ENCODE results near the gene KCTD10. TPM values are rescaled to one million over a fixed set of nuclear protein-coding genes. Genes with fewer than 3 reads are reported as not detected.

KCTD10 gene
- total and polyA plus RNA-seq, 8 donors: 6.7 to 16.7 (median 10.7) TPM

DNA sequence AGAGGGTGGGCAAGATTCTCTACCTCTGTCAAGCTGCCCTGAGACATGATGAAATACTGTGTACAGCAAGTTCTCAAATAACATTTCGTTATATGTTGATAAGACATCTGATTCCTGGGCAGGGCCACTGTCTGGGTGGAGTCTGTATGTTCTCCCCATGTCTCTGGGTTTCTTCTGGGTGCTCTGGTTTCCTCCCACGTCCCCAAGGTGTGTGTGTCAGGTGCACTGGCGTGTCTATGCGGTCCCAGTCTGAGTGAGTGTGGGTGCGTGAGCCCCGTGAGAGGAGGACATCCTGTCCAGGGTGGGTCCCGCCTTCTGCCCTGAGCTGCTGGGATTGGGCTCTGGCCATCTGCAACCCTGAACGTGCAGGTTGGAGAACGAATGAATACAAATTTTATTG is 29.6 kb downstream of the KCTD10 start:
- intact Hi-C loops (cut with DNase I): no loop called here
- FAIRE-seq: no peak
- peaks cover 0 to 23% (median 0%) of the 10 kb centered on the region in 3 donors for H3K36me3 ChIP-seq
- TF ChIP-seq, protein P1, sequence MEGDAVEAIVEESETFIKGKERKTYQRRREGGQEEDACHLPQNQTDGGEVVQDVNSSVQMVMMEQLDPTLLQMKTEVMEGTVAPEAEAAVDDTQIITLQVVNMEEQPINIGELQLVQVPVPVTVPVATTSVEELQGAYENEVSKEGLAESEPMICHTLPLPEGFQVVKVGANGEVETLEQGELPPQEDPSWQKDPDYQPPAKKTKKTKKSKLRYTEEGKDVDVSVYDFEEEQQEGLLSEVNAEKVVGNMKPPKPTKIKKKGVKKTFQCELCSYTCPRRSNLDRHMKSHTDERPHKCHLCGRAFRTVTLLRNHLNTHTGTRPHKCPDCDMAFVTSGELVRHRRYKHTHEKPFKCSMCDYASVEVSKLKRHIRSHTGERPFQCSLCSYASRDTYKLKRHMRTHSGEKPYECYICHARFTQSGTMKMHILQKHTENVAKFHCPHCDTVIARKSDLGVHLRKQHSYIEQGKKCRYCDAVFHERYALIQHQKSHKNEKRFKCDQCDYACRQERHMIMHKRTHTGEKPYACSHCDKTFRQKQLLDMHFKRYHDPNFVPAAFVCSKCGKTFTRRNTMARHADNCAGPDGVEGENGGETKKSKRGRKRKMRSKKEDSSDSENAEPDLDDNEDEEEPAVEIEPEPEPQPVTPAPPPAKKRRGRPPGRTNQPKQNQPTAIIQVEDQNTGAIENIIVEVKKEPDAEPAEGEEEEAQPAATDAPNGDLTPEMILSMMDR (IDR thresholded peaks at IDR 0.05): no peak
- H3K9me3 ChIP-seq: no peaks in the 10 kb centered on the region
- 79 to 82% methylated on average over 9 of the region's 9 CpGs for WGBS, 2 donors
- no peaks in the 10 kb centered on the region for H3K4me1 ChIP-seq
- no peak for ATAC-seq
- DNase-seq: no peak
- no peak overlapping the region for H3K27ac ChIP-seq
- no peaks in the 10 kb centered on the region for H3K27me3 ChIP-seq
- H3K4me3 ChIP-seq: no peak overlapping the region

GRCh38 chr12:109446869-109447268 is 30.2 kb downstream of the KCTD10 start:
- H3K36me3 ChIP-seq: peaks cover 0 to 17% (median 0%) of the 10 kb centered on the region in 3 donors
- H3K9me3 ChIP-seq: no peaks in the 10 kb centered on the region
- H3K27ac ChIP-seq: no peak overlapping the region
- no peaks in the 10 kb centered on the region for H3K27me3 ChIP-seq
- intact Hi-C loops (cut with DNase I): no loop called here
- TF ChIP-seq, protein P1 (IDR thresholded peaks at IDR 0.05): no peak
- ATAC-seq (no peak), DNase-seq (no peak), FAIRE-seq (no peak)
- H3K4me3 ChIP-seq: no peak overlapping the region
- WGBS, 2 donors: 88 to 91% methylated on average over 8 of the region's 8 CpGs
- H3K4me1 ChIP-seq: no peaks in the 10 kb centered on the region

GRCh38 chr12:109445191-109445609 is 31.9 kb downstream of the KCTD10 start:
- Histone ChIP-seq H3K9me3 (no peaks in the 10 kb centered on the region), H3K4me3 (no peak overlapping the region), H3K4me1 (no peaks in the 10 kb centered on the region), H3K27ac (no peak overlapping the region), H3K36me3 (peaks cover 0 to 15% (median 0%) of the 10 kb centered on the region in 3 donors), H3K27me3 (no peaks in the 10 kb centered on the region)
- intact Hi-C loops (cut with DNase I): no loop called here
- 83 to 87% methylated on average over 2 of the region's 2 CpGs for WGBS, 2 donors
- no peak for DNase-seq
- no peak for ATAC-seq
- no peak for FAIRE-seq
- TF ChIP-seq, protein P1 (IDR thresholded peaks at IDR 0.05): no peak

DNA sequence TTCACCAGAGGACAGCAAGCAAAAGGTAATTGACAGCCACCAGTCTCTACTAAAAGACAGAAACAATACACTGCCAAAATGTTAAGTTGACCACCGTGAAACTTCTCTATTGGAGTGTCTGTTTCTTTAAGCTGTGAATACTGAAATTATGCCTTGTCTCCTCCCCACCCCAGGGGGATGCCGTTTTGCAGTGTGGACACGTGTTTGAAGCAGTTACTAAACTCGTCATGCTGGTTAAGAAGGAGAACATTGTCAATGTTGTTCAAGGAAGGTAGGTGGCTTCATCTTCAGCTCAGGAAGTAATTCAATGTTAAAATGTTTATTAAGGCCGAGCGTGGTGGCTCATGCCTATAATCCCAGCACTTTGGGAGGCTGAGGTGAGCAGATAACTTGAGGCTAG is 32.8 kb downstream of the KCTD10 start:
- TF ChIP-seq, protein P1 (IDR thresholded peaks at IDR 0.05): no peak
- no peak overlapping the region for H3K27ac ChIP-seq
- DNase-seq (no peak), FAIRE-seq (no peak), ATAC-seq (no peak)
- H3K4me3 ChIP-seq: no peak overlapping the region
- H3K27me3 ChIP-seq: no peaks in the 10 kb centered on the region
- peaks cover 0 to 15% (median 0%) of the 10 kb centered on the region in 3 donors for H3K36me3 ChIP-seq
- intact Hi-C loops (cut with DNase I): no loop called here
- no peaks in the 10 kb centered on the region for H3K4me1 ChIP-seq
- WGBS, 2 donors: 62 to 71% methylated on average over 6 of the region's 6 CpGs
- no peaks in the 10 kb centered on the region for H3K9me3 ChIP-seq

DNA sequence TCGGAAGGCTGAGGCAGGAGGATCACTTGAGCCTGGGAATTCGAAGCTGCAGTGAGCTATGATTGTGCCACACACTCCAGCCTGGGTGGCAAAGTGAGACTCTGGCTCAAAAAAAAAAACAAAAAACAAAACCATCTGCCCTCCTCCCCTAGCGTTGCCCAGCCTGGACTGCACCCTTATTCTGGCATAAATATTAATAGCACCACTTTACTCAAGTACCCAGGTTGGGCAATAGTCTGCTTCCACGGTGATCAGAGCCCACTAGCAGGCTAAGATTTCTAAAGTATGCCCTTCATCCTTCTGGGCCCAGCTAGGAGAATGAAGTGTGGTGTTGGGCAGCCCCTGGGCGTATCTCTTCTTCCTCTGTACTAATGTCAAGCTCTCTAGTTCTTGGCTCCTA is 33.3 kb downstream of the KCTD10 start:
- H3K4me1 ChIP-seq: no peaks in the 10 kb centered on the region
- intact Hi-C loops (cut with DNase I): no loop called here
- no peak for ATAC-seq
- H3K27ac ChIP-seq: no peak overlapping the region
- 69 to 78% methylated on average over 5 of the region's 5 CpGs for WGBS, 2 donors
- H3K9me3 ChIP-seq: no peaks in the 10 kb centered on the region
- no peak overlapping the region for H3K4me3 ChIP-seq
- H3K36me3 ChIP-seq: peaks cover 0 to 15% (median 0%) of the 10 kb centered on the region in 3 donors
- FAIRE-seq: no peak
- TF ChIP-seq, protein P1 (IDR thresholded peaks at IDR 0.05): no peak
- no peaks in the 10 kb centered on the region for H3K27me3 ChIP-seq
- no peak for DNase-seq

Measured in pancreas (tissue), 10 donors.